Mammary microvascular endothelial cell (primary cell): Measurements from ENCODE around the gene SLC5A6. TPM values are rescaled to one million over a fixed set of nuclear protein-coding genes. Genes with fewer than 3 reads are reported as not detected.

Experiments used
- total RNA-seq: library from RNA; depleted of rRNA; stranded (reverse); fragments of >200 nt; gene quantifications from 2 replicates; pipeline ENCODE4 v1.2.3, GENCODE V29; 2015

The SLC5A6 gene
- total RNA-seq, result 34.3 and 65.7 TPM in 2 replicates

GRCh38 chr2:27211943-27212625 lies at the start of gene SLC5A6, which contains the start of gene ATRAID:
SLC5A6 (minus strand) TSS chr2:27212268; CDS start chr2:27207650, 4,618 bp downstream.
ATRAID (plus strand) TSS chr2:27212041; CDS start chr2:27212369, 328 bp downstream.

GRCh38 chr2:27217173-27218121 lies 5.4 kb upstream of the SLC5A6 start, which contains the start of gene CAD:
CAD (plus strand) TSS chr2:27217369; CDS start chr2:27217552, 183 bp downstream.

Other genes with a start within 250 kb of the SLC5A6 start
- 1.2 and 1.4 TPM in 2 replicates for gene MAPRE3, start 241.6 kb downstream of the SLC5A6 start, total RNA-seq
- gene TMEM214, start 179.3 kb downstream of the SLC5A6 start, total RNA-seq, result 20.1 and 26.9 TPM in 2 replicates
- gene AGBL5, start 160.6 kb downstream of the SLC5A6 start, total RNA-seq, result 16.4 and 17.5 TPM in 2 replicates
- gene OST4, start 140.6 kb downstream of the SLC5A6 start, total RNA-seq, result 387 and 401 TPM in 2 replicates
- gene EMILIN1, start 133.7 kb downstream of the SLC5A6 start, total RNA-seq, result 7.2 and 11.9 TPM in 2 replicates
- gene KHK, start 125.5 kb downstream of the SLC5A6 start, total RNA-seq, result 2.0 TPM in 2 replicates
- 1.5 and 3.5 TPM in 2 replicates for gene CGREF1, start 93.1 kb downstream of the SLC5A6 start, total RNA-seq
- not detected in 2 replicates for gene ABHD1, start 88.5 kb downstream of the SLC5A6 start, total RNA-seq
- 46.3 and 47.0 TPM in 2 replicates for gene PREB, start 77.6 kb downstream of the SLC5A6 start, total RNA-seq
- not detected in 2 replicates for gene PRR30, start 72.9 kb downstream of the SLC5A6 start, total RNA-seq
- gene TCF23, start 63.3 kb downstream of the SLC5A6 start, total RNA-seq, result not detected in 2 replicates
- 131 and 156 TPM in 2 replicates for gene ATRAID, start 227 bp downstream of the SLC5A6 start, total RNA-seq
- gene CAD, start 5.1 kb upstream of the SLC5A6 start, total RNA-seq, result 47.2 and 60.4 TPM in 2 replicates
- 2.7 and 3.4 TPM in 2 replicates for gene SLC30A3, start 50.8 kb upstream of the SLC5A6 start, total RNA-seq
- gene DNAJC5G, start 63.2 kb upstream of the SLC5A6 start, total RNA-seq, result not detected in 2 replicates
- gene TRIM54, start 70.2 kb upstream of the SLC5A6 start, total RNA-seq, result 0.49 TPM in 1 of 2 replicates, not detected in the other
- gene UCN, start 96.2 kb upstream of the SLC5A6 start, total RNA-seq, result not detected in 2 replicates
- 109 and 120 TPM in 2 replicates for gene MPV17, start 110.8 kb upstream of the SLC5A6 start, total RNA-seq
- gene GTF3C2, start 144.5 kb upstream of the SLC5A6 start, total RNA-seq, result 37.4 and 41.5 TPM in 2 replicates
- 37.8 and 41.3 TPM in 2 replicates for gene EIF2B4, start 158.1 kb upstream of the SLC5A6 start, total RNA-seq
- 128 and 138 TPM in 2 replicates for gene SNX17, start 158.3 kb upstream of the SLC5A6 start, total RNA-seq
- gene ZNF513, start 168.5 kb upstream of the SLC5A6 start, total RNA-seq, result 6.8 and 8.6 TPM in 2 replicates
- gene PPM1G, start 197.3 kb upstream of the SLC5A6 start, total RNA-seq, result 121 and 134 TPM in 2 replicates
- 105 and 115 TPM in 2 replicates for gene NRBP1, start 216.4 kb upstream of the SLC5A6 start, total RNA-seq
- not detected in 2 replicates for gene KRTCAP3, start 230.1 kb upstream of the SLC5A6 start, total RNA-seq